NCI-H748 treated with DMSO at 0.1 percent for 48 hours (cell line): ENCODE measurements around the gene ARHGAP26.

Source experiments
- DNase-seq: peaks from one replicate; lab custom pipeline; 2025; lab: John Stamatoyannopoulos, UW

The ARHGAP26 gene

DNA sequence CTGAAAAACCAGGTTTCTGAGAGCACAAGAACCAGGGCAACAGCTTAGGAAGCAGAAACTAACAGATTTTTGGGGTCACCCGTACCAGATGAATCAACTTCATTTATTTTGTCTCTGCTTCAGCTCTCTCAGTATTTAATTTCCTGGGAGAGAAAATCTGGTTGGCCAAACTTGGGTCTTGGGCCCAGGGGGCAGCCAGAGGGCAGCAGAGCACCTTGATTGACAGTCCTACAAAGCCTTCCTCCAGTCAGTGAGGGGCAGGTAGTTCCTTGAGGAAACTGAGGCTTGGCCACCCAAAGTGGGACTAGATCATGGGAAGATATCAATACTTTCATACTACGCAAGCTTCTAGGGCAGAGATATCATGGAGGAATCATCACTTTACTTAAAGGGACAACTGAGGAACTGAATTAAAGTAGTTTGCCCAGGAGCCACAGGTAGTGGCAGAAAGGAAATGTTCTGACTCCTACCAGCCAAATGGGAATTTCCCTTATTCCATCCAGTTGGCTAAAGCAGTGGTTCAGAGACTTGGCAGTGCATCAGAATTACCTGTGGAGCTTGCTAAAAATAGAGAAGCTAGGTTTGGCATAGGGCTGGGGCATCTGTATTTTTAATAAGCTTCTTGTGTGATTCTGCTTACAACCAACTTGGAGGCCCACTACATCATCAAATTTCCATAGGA, 21.5 kb upstream of the ARHGAP26 start:
- DNase-seq, result no peak

DNA sequence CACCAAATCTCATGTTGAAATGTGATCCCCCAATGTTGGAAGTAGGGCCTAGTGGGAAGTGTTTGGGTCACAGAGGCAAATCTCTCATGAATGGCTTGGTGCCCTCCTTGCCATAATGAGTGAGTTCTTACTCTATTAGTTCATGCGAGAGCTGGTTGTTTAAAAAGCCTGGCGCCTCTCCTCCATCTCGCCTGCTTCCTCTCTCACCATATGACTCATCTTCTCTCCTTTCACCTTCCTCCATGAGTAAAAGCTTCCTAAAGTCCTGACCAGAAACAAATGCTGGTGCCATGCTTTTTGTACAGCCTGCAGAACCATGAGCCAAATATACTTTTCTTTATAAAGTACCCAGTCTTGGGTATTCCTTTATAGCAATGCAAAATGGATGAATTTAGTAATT, 20.9 kb upstream of the ARHGAP26 start:
- DNase-seq, result no peak

DNA sequence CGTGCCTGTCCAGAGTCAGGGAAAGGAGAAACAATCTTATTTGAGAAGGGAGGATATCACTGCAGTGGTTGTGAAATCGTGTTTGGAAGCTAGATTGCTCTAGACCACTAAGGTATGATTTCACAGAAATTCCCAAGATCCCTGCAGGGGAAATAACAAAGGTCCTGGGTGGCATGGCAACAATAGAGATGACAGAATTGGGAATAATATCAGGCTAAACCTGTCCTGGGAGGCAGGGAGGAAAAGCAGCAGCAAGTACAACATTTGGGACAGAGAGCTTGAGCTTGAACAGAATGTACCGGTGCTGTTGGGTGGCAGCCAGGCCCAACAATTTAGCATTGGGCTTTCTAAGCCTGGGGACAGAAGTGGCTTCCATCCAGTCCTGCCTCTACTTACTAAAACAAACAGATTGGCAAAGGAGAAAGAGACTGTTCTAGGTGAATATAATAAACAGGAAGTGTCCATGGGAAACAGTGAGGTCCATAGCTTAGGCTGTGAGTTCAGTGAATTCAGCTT, 17.0 kb upstream of the ARHGAP26 start:
- no peak for DNase-seq

DNA sequence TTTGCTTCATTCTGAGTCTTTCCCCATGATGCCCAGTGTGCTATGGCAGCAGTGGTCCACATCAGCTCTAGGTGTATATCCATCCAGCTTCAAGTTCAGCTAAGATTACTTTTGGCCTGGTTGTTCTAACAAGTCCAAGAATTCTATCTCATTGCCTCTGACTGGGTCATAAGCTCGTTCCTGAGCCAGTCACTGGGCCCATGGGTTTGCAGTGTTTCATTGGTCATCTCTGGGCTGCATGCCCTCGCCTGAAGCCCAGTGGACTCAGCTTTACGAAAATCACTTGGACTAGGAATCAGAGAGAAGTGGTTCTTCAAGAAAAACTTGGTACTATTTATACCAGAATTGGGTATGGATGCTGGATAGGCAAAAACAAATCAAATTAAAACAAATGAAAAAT, 16.1 kb upstream of the ARHGAP26 start:
- DNase-seq, result no peak

DNA sequence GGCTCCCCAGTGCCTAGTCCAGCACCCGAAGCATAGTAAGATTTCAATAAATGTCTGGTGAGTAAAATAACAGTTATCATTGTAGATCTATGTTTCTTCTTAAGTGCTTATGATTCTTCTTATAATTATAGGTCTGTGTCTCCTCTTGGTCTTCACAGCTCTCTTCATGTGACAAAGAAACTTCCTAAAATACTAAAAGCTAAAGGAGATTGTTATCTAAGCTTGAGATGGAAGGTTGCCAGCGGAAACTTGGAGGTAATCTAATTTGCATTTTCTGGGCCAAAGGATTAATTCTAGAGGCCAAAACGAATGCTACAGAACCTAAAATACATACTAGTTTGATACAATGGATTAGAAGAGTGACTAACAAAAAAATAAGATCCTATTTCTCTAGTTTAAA, 13.6 kb upstream of the ARHGAP26 start:
- DNase-seq, result no peak

DNA sequence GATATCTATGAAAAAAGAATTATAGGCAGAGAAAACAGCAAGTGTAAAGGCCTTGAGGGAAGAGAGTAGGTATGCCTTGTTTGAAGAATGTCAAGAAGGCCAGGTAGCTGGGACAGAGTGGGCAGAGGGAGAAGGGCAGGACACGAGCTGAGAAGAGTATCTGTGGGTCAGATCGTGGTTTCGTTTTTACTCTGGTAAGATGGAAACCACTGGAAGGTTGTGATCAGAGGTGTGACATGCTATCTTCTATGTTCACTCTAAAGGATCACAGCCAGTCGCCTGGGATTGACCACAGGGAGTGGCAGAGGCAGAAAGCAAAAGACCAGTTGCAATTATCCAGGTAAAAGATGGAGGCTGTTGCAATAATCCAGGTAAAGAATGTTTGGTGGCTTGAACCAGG, 12.6 kb upstream of the ARHGAP26 start:
- no peak for DNase-seq

DNA sequence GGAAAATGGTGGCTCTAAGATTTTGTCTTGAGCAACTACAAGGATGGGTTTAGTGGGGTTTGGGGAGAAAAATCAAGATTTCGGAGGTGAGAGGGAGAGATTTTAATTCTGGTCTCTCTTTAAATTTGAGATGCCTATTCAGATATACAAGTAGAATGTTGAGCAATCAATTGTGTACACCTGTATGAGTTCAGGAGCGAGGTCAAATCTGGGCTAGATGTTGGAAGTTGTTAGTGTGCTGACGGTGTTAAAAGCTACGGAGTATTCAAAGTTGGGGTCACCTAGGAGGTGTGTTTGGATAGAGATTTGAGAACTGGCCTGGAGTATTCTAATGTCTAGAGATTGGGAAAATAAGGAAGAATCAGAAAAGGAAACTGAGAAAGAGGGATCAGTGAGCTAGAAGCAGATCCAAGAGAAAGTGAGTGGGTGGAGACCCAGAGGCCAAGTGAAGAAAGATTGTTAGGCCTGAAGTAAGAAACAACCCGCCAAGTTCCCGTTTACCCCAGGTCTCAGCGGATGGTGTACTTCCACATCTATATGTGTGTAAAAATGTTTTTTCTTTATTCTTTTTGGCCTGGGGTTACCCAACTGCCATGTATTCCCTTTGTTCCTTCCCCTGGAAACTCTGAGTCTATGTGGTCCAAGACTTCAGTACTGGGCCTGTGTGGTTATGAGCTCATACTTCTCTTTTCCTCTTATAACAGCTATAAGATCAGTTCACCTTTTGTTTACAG, 11.9 kb upstream of the ARHGAP26 start:
- DNase-seq, result no peak

DNA sequence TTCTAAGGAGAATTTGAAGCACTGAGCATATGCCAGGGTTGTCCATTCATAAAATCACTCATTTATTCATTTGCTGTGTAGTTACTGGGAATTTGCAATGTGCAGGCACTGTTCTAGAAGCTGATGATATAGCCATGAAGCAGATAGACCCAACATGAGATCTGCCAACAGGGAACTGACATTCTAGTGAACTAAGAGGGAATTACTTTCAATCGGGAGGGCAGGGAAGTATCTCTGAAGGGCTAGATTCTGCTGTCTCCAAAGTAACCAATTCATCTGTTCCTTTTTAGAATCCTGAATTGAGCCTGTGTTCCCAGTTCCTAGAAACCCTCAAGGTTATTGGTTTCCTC, 11.4 kb upstream of the ARHGAP26 start:
- no peak for DNase-seq

DNA sequence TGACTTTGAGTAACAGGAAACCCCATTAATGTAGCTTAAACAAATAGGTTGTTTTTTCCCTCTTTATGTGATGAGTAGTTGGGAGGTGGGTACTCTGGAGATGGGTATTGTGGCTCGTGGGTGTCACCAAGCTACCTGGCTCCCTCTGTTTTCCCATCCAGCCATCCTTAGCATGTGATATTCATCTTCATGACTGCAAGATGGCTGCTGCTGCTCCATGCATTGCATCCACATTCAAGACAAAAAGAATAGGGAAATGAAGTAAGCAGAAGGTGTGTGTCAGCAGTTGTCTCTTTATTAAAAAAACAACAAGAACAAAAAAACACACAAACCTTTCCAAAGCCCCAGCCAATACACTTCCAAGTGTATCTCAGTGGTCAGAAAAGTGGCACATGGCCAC, 6.5 kb upstream of the ARHGAP26 start:
- no peak for DNase-seq

DNA sequence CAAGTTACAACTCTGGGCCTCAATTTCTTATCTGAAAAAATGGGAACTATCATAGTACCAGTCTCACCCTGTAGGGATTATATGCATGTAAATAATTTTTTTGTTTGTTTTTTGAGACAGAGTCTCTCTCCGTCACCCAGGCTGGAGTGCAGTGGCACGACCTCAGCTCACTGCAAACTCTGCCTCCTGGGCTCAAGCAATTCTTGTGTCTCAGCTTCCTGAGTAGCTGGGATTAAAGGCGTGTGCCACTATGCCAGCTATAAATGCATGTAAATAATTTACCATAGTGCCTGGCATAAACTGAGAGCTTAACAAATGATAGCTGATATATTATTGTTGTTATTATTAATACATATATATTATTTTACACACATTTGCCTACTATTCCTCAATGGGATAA, 3.0 kb upstream of the ARHGAP26 start:
- no peak for DNase-seq

DNA sequence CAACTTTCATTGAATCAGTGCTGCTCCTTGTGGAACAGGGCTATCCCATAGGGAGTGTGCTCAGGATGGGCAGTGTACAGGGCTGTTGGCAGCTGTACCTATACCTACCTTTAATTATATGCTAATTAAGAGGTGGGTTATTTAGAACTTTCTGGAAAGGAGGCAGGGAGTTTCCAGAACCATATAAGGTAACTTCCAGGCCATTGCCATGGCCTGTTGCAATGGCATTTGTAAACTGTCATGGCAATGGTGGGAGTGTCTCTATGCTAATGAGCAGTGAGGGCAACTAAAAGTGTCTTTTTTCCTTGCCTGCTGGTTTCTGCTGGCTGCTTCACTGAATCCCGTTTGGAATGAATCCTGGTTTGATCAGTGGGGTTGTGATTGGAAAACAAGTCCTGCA, 2.3 kb upstream of the ARHGAP26 start:
- no peak for DNase-seq

DNA sequence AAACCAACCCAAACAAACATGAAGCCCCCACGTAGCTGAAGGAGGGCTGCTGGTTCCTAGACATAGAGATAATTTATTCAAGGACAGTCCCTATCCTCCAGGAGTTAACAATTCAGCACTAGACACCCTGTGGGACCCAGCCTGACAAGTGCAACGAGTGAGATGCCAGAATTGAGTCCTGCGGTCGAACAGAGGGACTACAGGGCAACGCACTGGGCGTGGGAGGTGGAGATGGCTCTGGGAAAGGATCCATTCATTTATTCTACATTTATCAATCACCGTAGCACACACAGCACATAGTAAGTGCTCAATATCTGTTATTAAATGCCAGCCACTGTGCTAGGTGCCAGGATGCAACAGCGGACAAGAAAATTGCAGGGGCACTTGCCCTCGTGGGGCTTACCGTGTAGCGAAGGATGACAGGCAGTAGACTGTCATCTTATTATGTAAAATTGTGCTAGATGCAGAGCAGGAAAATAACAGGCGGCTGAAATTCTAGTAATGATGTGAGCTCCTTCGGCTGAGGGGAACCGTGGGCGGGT, 855 bp upstream of the ARHGAP26 start:
- DNase-seq, result no peak

DNA sequence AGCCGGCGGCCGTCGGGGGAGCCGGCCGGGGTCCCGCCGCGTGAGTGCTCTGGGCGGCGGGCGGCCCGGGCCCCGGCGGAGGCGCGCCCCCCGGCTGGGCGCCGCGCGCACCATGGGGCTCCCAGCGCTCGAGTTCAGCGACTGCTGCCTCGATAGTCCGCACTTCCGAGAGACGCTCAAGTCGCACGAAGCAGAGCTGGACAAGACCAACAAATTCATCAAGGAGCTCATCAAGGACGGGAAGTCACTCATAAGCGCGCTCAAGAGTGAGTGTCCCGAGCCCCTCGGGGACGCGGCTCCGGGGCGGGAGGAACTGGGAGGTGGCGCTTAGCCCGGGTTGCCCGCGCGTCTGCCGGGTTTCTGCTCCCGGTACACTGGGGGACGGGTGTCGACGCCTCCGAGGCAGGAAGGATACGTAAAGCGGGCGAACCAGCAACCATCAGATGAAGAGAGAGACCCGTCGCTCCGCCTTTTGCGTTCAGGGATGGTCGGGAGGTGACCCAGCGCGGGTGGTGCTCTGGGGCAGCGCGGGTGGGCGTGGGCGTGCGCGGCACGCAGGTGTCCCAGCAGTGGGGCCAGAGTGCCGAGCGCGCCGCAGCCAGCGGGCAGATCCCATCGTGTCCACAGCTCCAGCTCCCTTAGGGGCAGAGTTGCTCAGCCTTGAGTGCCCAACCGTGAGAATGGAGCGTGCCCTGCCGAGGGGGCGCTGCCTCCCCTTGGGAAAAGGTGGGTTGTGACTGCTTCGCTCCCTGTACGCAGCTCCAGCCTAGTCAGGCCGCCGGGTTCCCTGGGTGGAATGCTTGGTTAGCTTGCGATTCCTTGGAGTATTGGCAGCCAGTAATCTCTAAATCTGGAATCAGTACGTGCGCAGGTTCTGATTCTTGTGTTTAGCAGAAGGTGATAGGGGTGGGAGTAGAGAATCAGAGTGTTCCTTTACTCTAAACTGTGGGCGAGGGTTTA, 753 bp downstream of the ARHGAP26 start:
- DNase-seq, result peak; percentile 42

DNA sequence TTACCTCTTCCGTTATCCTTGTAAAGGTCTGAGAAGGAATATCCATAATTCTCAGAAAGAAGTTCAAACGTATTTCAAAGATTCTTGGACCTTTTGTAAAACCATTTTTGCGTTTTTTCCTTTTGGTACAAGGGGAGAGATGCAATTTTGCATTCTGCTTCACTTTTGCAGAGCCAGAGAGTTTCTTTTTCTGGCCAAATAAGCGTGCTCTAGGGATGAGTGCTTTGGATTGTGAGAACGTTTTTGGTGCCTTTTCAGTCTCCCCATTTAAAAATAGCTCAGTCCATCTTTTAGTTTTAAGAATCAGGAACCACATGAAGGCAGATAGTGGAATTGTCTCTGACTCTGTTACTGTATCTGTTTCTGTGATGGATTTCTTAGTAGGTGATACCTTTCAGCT, 1.5 kb downstream of the ARHGAP26 start:
- DNase-seq, result no peak

DNA sequence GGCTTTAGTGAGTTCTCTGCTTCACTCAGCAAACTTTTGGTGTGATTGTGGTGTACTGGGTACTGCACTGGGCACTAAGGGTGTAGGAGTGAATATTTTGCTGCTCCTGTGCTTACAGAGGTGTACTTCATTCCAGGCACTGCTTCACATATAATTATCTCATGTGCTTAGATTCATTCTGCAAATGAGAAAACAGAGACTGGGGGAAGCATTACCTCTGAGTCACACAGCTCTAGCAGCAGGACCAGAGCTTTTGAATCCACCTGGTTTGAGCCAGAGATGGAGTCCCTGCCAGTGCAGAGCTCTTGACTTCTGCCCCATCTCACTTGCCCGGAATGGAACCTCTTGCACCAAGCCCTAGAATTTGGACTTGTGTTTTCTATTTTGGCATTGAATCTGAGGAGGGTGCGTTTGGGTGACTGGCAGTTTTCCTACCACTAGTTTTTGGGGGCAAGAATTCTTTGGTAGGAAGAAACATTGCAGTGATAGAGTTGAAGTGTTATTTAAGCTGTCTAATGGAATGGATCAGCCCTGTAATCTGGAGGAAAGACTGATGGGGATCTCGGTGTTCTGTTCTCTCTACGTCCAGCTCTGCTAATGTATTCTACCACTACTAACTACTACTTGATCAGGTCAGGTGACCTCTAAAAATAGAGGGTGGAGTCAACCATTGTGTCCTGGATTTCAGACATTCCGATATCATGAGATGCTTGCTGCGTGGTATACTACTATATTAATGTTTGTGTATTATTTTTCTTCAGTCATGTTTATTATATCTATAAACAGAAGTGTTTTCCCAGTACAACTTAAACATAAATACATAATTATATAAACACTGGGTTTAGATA, 2.5 kb downstream of the ARHGAP26 start:
- DNase-seq, result no peak

DNA sequence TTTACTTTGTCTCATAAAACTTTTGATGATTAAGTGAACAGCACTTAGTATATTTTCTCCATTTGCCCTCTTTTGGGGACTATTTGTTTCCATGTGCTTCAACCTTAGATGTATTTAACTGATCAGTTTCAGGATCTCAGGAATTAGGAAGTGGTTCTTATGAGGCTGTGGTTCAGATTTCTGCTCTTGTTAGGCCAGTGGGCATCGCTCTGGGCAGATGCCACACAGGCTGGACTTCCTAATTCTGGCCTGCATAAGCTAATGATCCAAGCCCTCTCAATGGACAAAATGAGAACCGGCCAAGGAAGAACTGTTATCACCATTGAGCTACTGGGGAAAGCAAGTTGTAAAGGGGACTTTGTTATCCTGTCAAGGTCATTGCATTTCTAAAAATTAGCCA, 6.9 kb downstream of the ARHGAP26 start:
- DNase-seq, result no peak

DNA sequence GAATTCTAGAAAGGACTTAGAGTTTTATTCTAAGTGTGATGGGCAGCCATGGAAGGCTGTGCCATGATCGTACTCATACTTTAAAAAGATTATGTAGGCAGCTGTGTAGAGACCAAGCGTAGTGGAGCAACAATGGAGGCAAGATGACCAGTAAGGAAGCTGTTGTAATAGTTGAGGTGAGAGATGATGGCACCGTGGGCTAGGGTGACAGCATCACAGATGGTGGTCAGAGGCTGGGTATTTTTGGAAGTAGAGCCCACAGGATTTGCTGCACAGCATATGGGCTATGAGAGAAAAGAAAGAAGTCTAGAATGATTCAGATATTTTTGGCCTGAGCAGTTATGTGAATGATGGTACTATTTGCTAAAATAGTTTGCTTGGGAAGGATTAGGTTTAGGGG, 7.7 kb downstream of the ARHGAP26 start:
- DNase-seq, result no peak

DNA sequence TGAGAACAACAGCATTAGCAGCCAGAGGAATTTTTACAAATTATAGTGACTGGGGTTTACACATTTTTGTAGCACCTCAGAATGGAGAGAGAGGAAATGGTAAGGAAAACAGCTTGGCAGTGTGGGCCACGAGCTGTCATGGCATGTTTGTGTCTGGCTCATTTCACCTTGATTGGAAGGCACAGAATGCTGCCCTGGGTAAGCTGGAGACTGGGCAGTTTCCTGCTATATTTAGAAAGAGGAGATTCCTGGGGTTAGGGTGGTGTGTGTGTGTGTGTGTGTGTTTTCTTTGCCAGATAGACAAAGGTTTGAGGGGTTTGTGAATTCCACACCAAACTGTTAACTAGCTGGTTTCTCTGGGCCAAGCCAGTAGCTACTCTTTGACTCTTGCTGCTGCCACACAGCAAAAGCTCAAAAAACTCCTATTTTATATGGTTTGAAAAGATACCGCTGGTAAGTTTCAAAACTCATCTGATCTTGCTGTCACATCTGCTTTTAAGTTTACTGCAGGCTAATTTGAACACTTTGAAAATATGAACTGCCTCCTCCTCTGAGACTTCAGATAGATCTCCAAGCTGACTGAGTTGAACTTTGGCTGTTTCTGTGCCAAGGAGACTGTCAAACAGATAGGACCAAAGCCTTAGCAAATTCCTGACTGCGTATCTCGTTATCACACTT, 9.1 kb downstream of the ARHGAP26 start:
- DNase-seq, result no peak

DNA sequence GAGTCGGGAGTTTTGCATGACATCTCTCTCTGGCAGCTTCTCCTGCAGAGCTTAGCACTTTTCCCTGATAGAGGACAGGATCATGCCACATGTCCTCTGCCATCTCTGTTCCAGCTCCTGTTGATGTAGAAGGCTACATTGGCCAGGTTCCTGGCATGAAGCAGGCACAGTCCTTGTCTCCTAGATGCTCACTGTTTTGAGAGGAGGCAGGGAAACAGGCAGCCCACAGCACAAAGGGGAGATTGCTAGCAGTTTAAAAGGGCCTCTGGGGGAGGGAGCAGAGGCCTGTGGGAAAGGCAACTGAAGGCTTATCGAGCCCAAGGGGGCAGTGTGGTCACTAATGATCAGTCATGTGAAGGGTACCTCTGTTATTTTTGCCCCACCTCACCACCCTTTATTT, 10.7 kb downstream of the ARHGAP26 start:
- DNase-seq, result no peak

DNA sequence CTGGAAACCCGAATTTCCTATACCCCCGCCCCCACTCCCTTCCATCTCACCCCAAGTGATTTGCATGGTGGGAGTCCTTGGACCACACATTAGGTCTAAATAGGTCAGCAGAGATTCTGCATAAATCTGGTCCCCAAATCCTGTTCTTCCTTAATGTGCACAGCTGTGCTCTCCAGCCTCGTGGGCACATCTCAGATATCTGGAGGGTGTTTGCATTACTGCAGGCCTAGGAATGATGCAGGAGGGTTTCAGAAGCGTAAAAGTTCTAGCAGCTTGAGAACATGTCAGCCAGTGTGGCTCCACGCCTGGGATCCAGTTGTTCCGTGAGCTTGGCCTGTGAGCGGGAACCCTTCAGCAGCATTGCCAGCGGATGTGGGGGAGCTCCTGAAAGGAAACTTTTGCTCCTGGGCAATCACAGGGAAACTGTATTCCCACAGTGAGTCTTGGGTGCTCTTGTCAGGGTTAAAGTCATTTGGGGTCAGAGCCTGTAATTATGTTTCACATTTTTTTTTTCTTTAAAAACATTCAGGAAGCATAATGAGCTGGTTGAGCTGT, 12.9 kb downstream of the ARHGAP26 start:
- no peak for DNase-seq
